HG03039 (cell line): Measurements from ENCODE around the gene RPS6KA5.
A peak's percentile ranks its signal among the peaks of the same experiment; 100 is the strongest.
"Not testable (repeated sequence)": the region's sequence is repeated elsewhere in the genome, so short reads cannot be mapped to it uniquely, and the experiment has no call there.

Source experiments
- ATAC-seq: cut with Tn5 transposase; IDR thresholded peaks from one replicate; pipeline ENCODE4 v1.9.1; 2021; ENCODE audit warnings: mild to moderate bottlenecking, moderate library complexity; ENCODE audit not compliant: unreplicated experiment

Gene RPS6KA5

GRCh38 chr14:90840667-90841066 lies 219.8 kb downstream of the RPS6KA5 start:
- not testable (repeated sequence) for ATAC-seq

GRCh38 chr14:90839889-90840266 lies 220.6 kb downstream of the RPS6KA5 start:
- ATAC-seq, result no peak

- no peak for ATAC-seq
Observed at GRCh38 chr14:90839024-90839888, 221.2 kb downstream of the RPS6KA5 start.

DNA sequence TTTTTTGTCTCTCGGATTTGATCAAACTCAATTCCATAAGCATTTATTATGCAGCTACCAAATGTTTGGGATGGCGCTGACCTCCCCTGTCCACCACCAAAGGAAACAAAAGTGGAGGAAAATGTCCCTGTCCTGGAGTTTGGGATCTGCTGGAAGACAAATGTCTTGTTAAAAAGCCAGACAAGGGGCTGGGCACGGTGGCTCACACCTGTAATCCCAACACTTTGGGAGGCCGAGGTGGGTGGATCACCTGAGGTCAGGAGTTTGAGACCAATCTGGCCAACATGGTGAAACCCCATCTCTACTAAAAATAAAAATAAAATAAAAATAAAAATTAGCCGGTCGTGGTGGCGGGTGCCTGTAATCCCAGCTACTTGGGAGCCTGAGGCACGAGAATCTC lies 221.9 kb downstream of the RPS6KA5 start:
- ATAC-seq, result not testable (repeated sequence)

DNA sequence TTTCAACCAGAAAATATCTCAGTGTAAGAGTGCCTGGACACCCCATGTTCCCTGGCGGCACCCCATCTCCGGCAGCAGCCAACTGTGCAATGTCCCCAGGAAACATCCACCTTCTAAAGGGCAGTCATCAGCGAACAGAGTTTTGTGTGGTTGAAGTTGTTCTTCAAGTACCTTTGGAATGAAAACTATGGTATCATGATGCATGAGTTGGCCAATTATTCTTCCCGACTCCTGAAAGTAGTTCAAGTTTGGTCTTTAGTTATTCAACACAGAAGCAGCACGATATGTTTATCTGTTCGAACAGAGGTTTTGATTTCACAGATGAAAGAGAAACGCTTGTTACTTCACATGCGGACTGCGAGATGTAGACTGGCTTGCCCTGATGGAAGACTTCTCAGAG lies 223.1 kb downstream of the RPS6KA5 start:
- ATAC-seq, result no peak

GRCh38 chr14:90836692-90837063 lies 223.8 kb downstream of the RPS6KA5 start:
- no peak for ATAC-seq

GRCh38 chr14:90831821-90832220 lies 228.6 kb downstream of the RPS6KA5 start:
- no peak for ATAC-seq

DNA sequence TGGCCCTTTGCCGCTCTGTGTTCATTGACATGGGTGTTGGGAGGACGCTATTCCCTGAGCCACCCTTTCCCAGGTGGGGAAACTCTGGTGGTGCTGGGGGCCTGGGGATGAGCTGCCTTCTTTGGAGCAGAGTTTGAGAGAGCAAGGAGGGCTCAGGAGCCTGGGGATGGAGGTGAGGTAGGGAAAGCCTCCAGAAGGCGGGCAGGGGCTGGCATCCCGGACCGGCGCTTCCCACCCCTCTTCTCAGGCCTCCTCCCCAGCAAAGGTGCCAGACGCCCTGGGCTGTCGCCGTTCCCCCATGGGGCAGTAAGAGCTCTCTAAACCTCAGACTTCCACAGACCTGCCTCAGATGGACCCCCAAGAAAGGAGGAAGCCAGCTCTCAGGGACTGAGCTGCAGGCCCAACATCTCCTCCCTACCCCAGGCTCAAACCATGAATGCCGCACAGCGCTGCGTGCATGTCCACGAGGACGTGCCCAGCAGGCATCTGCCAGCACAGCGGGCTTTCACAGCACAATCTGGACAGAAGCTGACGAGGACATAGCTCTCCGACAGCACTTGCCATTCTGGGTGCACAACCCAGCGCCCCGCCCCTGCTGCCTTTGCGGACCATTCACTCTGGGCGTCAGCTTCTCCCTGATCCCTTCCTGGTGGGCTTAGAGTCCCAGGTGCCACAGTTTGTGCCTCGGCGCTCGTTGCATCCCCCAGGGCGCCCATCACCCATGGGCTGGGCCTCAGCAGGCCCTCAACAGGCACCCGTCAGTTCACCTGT lies 229.3 kb downstream of the RPS6KA5 start:
- no peak for ATAC-seq

GRCh38 chr14:90829677-90830076 lies 230.8 kb downstream of the RPS6KA5 start:
- no peak for ATAC-seq

GRCh38 chr14:90828642-90829487 lies 231.6 kb downstream of the RPS6KA5 start:
- peak; percentile 20 for ATAC-seq

DNA sequence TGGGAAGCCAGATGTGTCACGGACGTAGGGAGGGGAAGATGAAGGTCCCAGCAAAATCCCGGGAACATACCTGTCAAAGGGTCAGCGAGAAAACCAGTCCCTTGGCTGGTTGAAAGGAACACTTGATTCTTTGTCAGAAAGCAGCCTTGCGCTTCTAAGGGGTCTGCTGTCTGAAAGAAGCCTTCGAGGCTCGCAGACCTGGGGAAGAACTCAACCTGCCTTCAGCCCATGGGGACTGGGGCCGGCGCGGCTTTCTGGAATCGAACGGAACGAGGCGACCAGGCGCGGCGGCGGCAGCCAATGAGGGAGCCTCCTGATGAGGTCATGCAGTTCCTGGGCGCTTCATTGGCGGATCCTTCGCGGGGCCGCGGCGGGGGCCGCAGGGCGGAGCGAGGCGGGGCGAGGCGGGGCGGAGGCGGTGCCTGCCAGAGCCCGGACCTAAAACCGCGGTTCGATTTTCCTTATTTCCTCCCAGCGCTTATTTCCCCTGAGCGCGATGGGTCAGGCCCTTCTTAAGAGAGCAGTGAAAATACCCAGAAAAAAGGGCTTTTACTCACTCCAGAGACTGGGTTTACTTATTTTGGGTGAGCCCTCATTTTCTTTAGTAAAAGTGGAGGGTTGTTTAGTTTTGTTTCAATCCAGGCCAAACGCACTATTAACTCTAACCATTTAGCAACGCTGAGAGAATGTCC lies 232.4 kb downstream of the RPS6KA5 start:
- peak; percentile 99 for ATAC-seq

- not testable (repeated sequence) for ATAC-seq
Observed at GRCh38 chr14:90823542-90823941, 236.9 kb downstream of the RPS6KA5 start.

- ATAC-seq, result no peak
Observed at GRCh38 chr14:90820958-90821357, 239.5 kb downstream of the RPS6KA5 start.

GRCh38 chr14:90819734-90820393 lies 240.6 kb downstream of the RPS6KA5 start:
- no peak for ATAC-seq

DNA sequence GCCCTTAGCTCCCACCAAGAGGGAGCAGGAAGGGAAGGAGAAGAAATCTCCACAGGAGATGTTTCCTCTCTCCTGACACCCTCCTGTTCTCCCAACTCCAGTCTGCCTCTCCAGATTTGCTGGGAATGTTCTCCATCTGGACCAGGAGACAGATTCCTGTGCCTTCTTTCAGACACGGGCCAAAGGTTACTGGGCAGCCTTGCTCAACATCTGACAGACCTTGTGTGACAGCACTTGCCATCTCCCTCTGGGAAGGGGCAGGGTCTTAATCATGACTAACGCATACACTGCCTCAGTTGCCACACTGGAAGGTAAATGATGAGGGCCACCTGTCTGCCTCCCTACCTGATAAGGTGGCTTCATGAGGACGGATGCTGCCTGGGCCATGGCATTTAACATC lies 241.7 kb downstream of the RPS6KA5 start:
- no peak for ATAC-seq

DNA sequence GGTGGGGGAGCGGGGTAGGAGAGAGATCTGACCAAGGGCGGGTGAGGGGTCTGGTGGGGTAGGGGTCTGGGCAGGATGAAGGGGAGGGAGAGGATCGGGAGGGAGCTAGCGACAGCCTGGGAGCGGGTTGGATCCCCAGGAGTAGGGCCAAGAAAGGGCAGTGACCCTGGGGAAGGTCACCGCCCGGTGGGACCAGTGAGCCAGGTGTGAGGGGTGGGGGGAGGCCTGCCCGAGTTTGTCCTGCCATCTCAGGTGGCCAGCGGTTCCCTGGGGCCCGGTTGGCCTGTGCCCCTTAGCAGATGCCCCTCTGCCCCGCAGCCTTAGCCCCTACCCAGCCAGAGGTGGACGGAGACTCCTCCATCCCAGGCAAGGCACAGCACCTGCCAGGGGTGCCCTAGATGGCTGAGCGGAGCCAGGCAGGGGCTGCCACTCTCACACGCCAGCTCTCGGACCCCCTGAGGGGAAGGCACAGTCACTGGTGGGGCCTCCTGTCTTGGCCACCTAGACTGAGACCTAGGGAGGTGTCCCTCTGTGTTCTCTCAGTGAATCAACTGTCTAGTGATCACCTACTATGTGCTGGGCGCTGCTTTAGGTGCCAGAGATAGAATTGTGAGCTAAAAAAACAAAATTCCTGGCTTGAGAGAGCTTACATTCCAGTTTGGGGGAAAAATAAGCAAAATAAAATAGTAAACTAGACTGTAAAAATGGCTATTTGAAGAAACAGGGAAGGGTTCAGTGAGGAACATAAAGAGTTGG lies 243.6 kb downstream of the RPS6KA5 start:
- ATAC-seq, result no peak

GRCh38 chr14:90815822-90816662 lies 244.4 kb downstream of the RPS6KA5 start, which contains the start of gene TTC7B:
TTC7B (minus strand) TSS chr14:90816430; CDS start chr14:90816295, 135 bp downstream.
- ATAC-seq, result peak; percentile 55

GRCh38 chr14:90815572-90815821 lies 244.9 kb downstream of the RPS6KA5 start:
- no peak for ATAC-seq
